ENCODE measurements around the gene LGI1. TPM values are rescaled to one million over a fixed set of nuclear protein-coding genes. Genes with fewer than 3 reads are reported as not detected.
"Not testable (repeated sequence)": the region's sequence is repeated elsewhere in the genome, so short reads cannot be mapped to it uniquely, and the experiment has no call there.

Gene LGI1
- total RNA-seq, 1 donor from 2014 or later = 9.4 TPM

DNA sequence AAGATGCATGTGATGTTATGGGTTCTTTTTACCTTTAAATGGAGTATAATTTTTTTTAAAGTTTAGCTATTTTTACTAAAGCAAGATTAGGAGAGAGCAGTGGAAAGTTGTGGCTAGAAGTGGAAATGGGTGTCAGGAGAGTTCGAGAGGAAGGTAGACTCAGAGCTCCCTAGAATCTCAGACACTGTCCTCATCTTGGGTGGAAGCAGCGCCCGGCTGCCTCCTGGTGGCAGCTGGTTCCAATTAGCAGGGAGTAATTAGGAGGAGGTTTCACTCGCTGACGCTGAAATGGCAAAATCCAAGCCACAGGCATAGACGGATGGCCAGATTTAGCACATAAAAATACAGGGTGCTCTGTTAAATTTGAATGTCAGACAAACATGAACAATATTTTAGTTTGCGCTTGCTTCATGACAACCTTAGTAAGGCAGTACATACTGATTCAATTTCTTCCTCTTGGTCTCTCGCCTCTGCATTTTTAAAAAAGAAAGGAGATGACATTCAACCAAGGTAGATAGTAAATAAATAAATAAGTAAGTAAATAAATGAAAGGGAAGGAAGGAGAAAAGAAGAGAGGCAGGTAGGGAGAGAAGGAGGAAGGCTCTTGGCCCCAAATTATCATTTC is 58.5 kb downstream of the LGI1 start:
- H3K36me3 ChIP-seq (ENCODE audit: control insufficient read depth in 3 of 3, insufficient read depth in 3 of 3, low read length in 3 of 3) = no peaks in the 10 kb centered on the region
- H3K4me3 ChIP-seq (ENCODE audit: low read length in 3 of 3) = no peak overlapping the region
- H3K27ac ChIP-seq (ENCODE audit: low read depth, low read length) = no peak overlapping the region
- no peaks in the 10 kb centered on the region for H3K9me3 ChIP-seq (ENCODE audit: control insufficient read depth in 3 of 3, low read length in 3 of 3)
- peak overlapping the region; percentile 1 to 62 (median 19) for H3K9ac ChIP-seq (ENCODE audit: low read depth in 1 of 3, low read length in 3 of 3)
- H3K4me1 ChIP-seq (ENCODE audit: control insufficient read depth in 3 of 3, insufficient read depth in 3 of 3, low read length in 3 of 3) = peaks cover 0 to 4% (median 3%) of the 10 kb centered on the region in 3 donors
- H3K27me3 ChIP-seq (ENCODE audit: control insufficient read depth in 3 of 3, insufficient read depth in 3 of 3, low read length in 3 of 3) = peaks cover 0 to 6% (median 0%) of the 10 kb centered on the region in 3 donors

DNA sequence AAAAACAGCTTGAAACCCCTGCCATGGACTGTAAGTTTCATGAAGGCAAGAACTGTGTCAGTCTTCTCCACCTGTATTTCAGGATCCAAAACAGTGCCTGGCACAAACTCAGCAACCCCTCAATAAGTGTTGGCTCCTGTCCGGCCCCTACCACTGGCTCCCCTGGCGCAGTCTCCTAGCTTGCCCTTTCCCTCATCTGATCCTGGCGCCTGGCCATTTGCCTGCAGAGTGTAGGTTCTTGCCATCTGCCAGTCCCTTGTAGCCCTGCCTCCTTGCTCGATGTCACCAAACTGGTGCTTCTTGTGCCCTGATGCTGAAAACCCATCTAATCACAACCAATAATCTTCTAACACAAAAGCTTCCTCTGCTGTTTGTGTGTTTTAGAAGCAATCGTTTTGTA is 60.4 kb downstream of the LGI1 start:
- Histone ChIP-seq H3K27ac (ENCODE audit: low read depth, low read length) (no peak overlapping the region), H3K9ac (ENCODE audit: low read depth in 1 of 3, low read length in 3 of 3) (no peak overlapping the region), H3K36me3 (ENCODE audit: control insufficient read depth in 3 of 3, insufficient read depth in 3 of 3, low read length in 3 of 3) (no peaks in the 10 kb centered on the region), H3K4me1 (ENCODE audit: control insufficient read depth in 3 of 3, insufficient read depth in 3 of 3, low read length in 3 of 3) (peaks cover 0 to 4% (median 3%) of the 10 kb centered on the region in 3 donors), H3K9me3 (ENCODE audit: control insufficient read depth in 3 of 3, low read length in 3 of 3) (no peaks in the 10 kb centered on the region), H3K27me3 (ENCODE audit: control insufficient read depth in 3 of 3, insufficient read depth in 3 of 3, low read length in 3 of 3) (peaks cover 0 to 6% (median 0%) of the 10 kb centered on the region in 3 donors), H3K4me3 (ENCODE audit: low read length in 3 of 3) (no peak overlapping the region)

- Histone ChIP-seq H3K36me3 (ENCODE audit: control insufficient read depth in 3 of 3, insufficient read depth in 3 of 3, low read length in 3 of 3) (no peaks in the 10 kb centered on the region), H3K9me3 (ENCODE audit: control insufficient read depth in 3 of 3, low read length in 3 of 3) (no peaks in the 10 kb centered on the region), H3K4me3 (ENCODE audit: low read length in 3 of 3) (no peak overlapping the region), H3K4me1 (ENCODE audit: control insufficient read depth in 3 of 3, insufficient read depth in 3 of 3, low read length in 3 of 3) (peaks cover 0 to 4% (median 3%) of the 10 kb centered on the region in 3 donors), H3K27me3 (ENCODE audit: control insufficient read depth in 3 of 3, insufficient read depth in 3 of 3, low read length in 3 of 3) (peaks cover 0 to 6% (median 0%) of the 10 kb centered on the region in 3 donors), H3K27ac (ENCODE audit: low read depth, low read length) (no peak overlapping the region), H3K9ac (ENCODE audit: low read depth in 1 of 3, low read length in 3 of 3) (no peak overlapping the region)
Observed at GRCh38 chr10:93819520-93819919, 61.8 kb downstream of the LGI1 start.

GRCh38 chr10:93820434-93820833 is 62.7 kb downstream of the LGI1 start:
- H3K4me1 ChIP-seq (ENCODE audit: control insufficient read depth in 3 of 3, insufficient read depth in 3 of 3, low read length in 3 of 3) = peaks cover 0 to 4% (median 3%) of the 10 kb centered on the region in 3 donors
- H3K27me3 ChIP-seq (ENCODE audit: control insufficient read depth in 3 of 3, insufficient read depth in 3 of 3, low read length in 3 of 3) = peaks cover 0 to 6% (median 0%) of the 10 kb centered on the region in 3 donors
- no peak overlapping the region for H3K4me3 ChIP-seq (ENCODE audit: low read length in 3 of 3)
- H3K27ac ChIP-seq (ENCODE audit: low read depth, low read length) = no peak overlapping the region
- H3K9ac ChIP-seq (ENCODE audit: low read depth in 1 of 3, low read length in 3 of 3) = no peak overlapping the region
- H3K36me3 ChIP-seq (ENCODE audit: control insufficient read depth in 3 of 3, insufficient read depth in 3 of 3, low read length in 3 of 3) = no peaks in the 10 kb centered on the region
- H3K9me3 ChIP-seq (ENCODE audit: control insufficient read depth in 3 of 3, low read length in 3 of 3) = no peaks in the 10 kb centered on the region

GRCh38 chr10:93821051-93821772 is 63.5 kb downstream of the LGI1 start:
- Histone ChIP-seq H3K27me3 (ENCODE audit: control insufficient read depth in 3 of 3, insufficient read depth in 3 of 3, low read length in 3 of 3) (peaks cover 0 to 6% (median 0%) of the 10 kb centered on the region in 3 donors), H3K27ac (ENCODE audit: low read depth, low read length) (no peak overlapping the region), H3K36me3 (ENCODE audit: control insufficient read depth in 3 of 3, insufficient read depth in 3 of 3, low read length in 3 of 3) (no peaks in the 10 kb centered on the region), H3K9ac (ENCODE audit: low read depth in 1 of 3, low read length in 3 of 3) (no peak overlapping the region), H3K9me3 (ENCODE audit: control insufficient read depth in 3 of 3, low read length in 3 of 3) (no peaks in the 10 kb centered on the region), H3K4me3 (ENCODE audit: low read length in 3 of 3) (no peak overlapping the region), H3K4me1 (ENCODE audit: control insufficient read depth in 3 of 3, insufficient read depth in 3 of 3, low read length in 3 of 3) (peaks cover 0 to 2% (median 0%) of the 10 kb centered on the region in 3 donors)

DNA sequence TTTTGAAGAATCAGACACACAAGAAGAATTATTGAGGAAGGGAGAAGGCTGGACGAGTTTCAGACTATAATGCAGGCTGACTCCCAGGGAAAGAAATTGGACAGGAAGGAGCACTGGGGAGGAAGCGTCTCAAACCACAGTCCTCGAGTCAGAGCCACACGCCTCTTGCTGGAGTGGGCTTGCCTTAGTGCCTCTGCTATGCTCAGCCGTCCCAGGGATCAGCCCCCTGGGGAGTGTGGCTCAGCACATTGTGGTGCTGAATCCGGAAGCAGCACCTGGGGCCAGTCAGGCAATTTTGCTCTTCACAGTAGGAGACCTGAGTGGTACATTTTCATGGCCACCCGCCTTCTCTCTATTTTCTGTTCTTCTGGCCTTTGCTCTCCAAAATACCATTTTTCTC is 68.6 kb downstream of the LGI1 start:
- H3K4me1 ChIP-seq (ENCODE audit: control insufficient read depth in 3 of 3, insufficient read depth in 3 of 3, low read length in 3 of 3) = no peaks in the 10 kb centered on the region
- H3K27ac ChIP-seq (ENCODE audit: low read depth, low read length) = no peak overlapping the region
- H3K9ac ChIP-seq (ENCODE audit: low read depth in 1 of 3, low read length in 3 of 3) = no peak overlapping the region
- no peak overlapping the region for H3K4me3 ChIP-seq (ENCODE audit: low read length in 3 of 3)
- no peaks in the 10 kb centered on the region for H3K27me3 ChIP-seq (ENCODE audit: control insufficient read depth in 3 of 3, insufficient read depth in 3 of 3, low read length in 3 of 3)
- no peaks in the 10 kb centered on the region for H3K9me3 ChIP-seq (ENCODE audit: control insufficient read depth in 3 of 3, low read length in 3 of 3)
- no peaks in the 10 kb centered on the region for H3K36me3 ChIP-seq (ENCODE audit: control insufficient read depth in 3 of 3, insufficient read depth in 3 of 3, low read length in 3 of 3)

DNA sequence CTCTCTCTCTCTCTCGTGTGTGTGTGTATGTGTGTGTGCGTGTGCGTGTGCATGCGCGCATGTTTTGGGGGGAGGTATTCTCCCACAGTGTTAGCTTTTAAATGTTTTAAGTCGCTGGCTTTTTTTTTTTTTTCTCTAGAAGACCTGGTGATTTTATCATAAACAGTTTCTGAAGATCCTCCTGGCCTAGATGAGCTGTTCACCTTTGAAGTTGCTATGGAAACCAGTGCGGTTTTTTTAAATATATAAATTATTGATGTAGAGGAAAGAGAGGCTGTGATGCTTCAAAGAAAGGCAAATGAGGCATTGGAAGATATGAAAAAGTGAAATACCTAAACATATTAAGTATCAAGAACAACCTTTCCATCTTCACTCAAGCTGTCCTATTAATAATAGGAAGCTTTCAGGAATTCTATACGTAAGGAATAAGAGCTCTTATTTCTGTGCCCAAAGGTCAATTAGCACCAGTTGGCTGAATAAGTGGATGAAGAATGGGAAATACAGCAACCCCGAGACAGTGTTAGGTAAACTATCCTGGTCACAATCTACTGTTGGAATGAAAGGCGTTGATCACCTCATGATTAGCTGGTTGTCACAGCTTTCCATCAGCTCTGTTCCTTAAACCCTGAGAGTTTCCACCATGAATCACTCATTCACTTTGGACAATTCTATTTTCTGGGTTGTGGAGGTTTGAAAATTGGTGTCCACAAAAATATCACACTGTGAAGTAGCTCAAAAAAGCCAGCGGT is 69.5 kb downstream of the LGI1 start:
- Histone ChIP-seq H3K4me1 (ENCODE audit: control insufficient read depth in 3 of 3, insufficient read depth in 3 of 3, low read length in 3 of 3) (no peaks in the 10 kb centered on the region), H3K36me3 (ENCODE audit: control insufficient read depth in 3 of 3, insufficient read depth in 3 of 3, low read length in 3 of 3) (no peaks in the 10 kb centered on the region), H3K27ac (ENCODE audit: low read depth, low read length) (no peak overlapping the region), H3K27me3 (ENCODE audit: control insufficient read depth in 3 of 3, insufficient read depth in 3 of 3, low read length in 3 of 3) (no peaks in the 10 kb centered on the region), H3K9ac (ENCODE audit: low read depth in 1 of 3, low read length in 3 of 3) (no peak overlapping the region), H3K4me3 (ENCODE audit: low read length in 3 of 3) (no peak overlapping the region), H3K9me3 (ENCODE audit: control insufficient read depth in 3 of 3, low read length in 3 of 3) (no peaks in the 10 kb centered on the region)

DNA sequence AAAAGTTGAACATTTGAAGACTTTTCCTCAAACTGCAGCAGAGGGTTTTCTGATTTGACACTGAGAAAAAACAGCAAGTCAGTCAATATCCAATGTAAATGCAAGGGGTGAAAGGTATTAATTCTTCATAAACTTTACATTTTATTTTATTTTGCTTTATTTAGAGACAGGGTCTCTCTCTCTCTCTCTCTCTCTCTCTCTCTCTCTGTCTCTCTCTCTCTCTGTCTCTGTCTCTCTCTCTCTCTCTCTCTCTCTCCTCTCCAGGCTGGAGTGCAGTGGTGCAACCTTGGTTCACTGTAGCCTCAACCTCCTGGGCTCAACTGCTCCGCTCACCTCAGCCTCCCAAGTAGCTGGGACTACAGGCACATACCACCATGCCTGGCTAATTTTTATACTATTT is 73.3 kb downstream of the LGI1 start:
- not testable (repeated sequence) for H3K27ac ChIP-seq (ENCODE audit: low read depth, low read length); H3K9me3 ChIP-seq (ENCODE audit: control insufficient read depth in 3 of 3, low read length in 3 of 3); H3K36me3 ChIP-seq (ENCODE audit: control insufficient read depth in 3 of 3, insufficient read depth in 3 of 3, low read length in 3 of 3); H3K4me1 ChIP-seq (ENCODE audit: control insufficient read depth in 3 of 3, insufficient read depth in 3 of 3, low read length in 3 of 3); H3K9ac ChIP-seq (ENCODE audit: low read depth in 1 of 3, low read length in 3 of 3); H3K27me3 ChIP-seq (ENCODE audit: control insufficient read depth in 3 of 3, insufficient read depth in 3 of 3, low read length in 3 of 3); H3K4me3 ChIP-seq (ENCODE audit: low read length in 3 of 3)

- no peaks in the 10 kb centered on the region for H3K4me1 ChIP-seq (ENCODE audit: control insufficient read depth in 3 of 3, insufficient read depth in 3 of 3, low read length in 3 of 3)
- no peaks in the 10 kb centered on the region for H3K36me3 ChIP-seq (ENCODE audit: control insufficient read depth in 3 of 3, insufficient read depth in 3 of 3, low read length in 3 of 3)
- no peak overlapping the region for H3K9ac ChIP-seq (ENCODE audit: low read depth in 1 of 3, low read length in 3 of 3)
- no peak overlapping the region for H3K4me3 ChIP-seq (ENCODE audit: low read length in 3 of 3)
- H3K27ac ChIP-seq (ENCODE audit: low read depth, low read length) = no peak overlapping the region
- no peaks in the 10 kb centered on the region for H3K27me3 ChIP-seq (ENCODE audit: control insufficient read depth in 3 of 3, insufficient read depth in 3 of 3, low read length in 3 of 3)
- H3K9me3 ChIP-seq (ENCODE audit: control insufficient read depth in 3 of 3, low read length in 3 of 3) = no peaks in the 10 kb centered on the region
Observed at GRCh38 chr10:93835770-93836169, 78.0 kb downstream of the LGI1 start.

- H3K27me3 ChIP-seq (ENCODE audit: control insufficient read depth in 3 of 3, insufficient read depth in 3 of 3, low read length in 3 of 3) = peaks cover 0 to 4% (median 0%) of the 10 kb centered on the region in 3 donors
- no peak overlapping the region for H3K4me3 ChIP-seq (ENCODE audit: low read length in 3 of 3)
- H3K27ac ChIP-seq (ENCODE audit: low read depth, low read length) = no peak overlapping the region
- H3K4me1 ChIP-seq (ENCODE audit: control insufficient read depth in 3 of 3, insufficient read depth in 3 of 3, low read length in 3 of 3) = no peaks in the 10 kb centered on the region
- H3K36me3 ChIP-seq (ENCODE audit: control insufficient read depth in 3 of 3, insufficient read depth in 3 of 3, low read length in 3 of 3) = no peaks in the 10 kb centered on the region
- H3K9ac ChIP-seq (ENCODE audit: low read depth in 1 of 3, low read length in 3 of 3) = no peak overlapping the region
- no peaks in the 10 kb centered on the region for H3K9me3 ChIP-seq (ENCODE audit: control insufficient read depth in 3 of 3, low read length in 3 of 3)
Observed at GRCh38 chr10:93837822-93838221, 80.1 kb downstream of the LGI1 start.

Measured in skeletal muscle tissue (tissue), 4 donors.